Smooth muscle cell (in vitro differentiated cells): ENCODE measurements around the gene PAQR5. TPM values are rescaled to one million over a fixed set of nuclear protein-coding genes. Genes with fewer than 3 reads are reported as not detected.

Experiments used
- DNase-seq: peaks from one replicate; lab custom pipeline; 2025; ENCODE audit not compliant: unreplicated experiment; lab: John Stamatoyannopoulos, UW
- H2AFZ ChIP-seq: fragments of 200-600 bp; sonication (generic); 2 replicates; pipeline ENCODE4 v1.6.0; 2016; ENCODE audit warnings: antibody characterized with exemption, low read depth, mild to moderate bottlenecking
- H3F3A ChIP-seq: fragments of 200-600 bp; sonication (generic); 2 replicates; pipeline ENCODE4 v1.6.0; 2017; ENCODE audit warnings: antibody characterized with exemption, low read depth
- H3K27ac ChIP-seq: fragments of 200-600 bp; sonication (generic); 2 replicates; pipeline ENCODE4 v1.5.1; 2016; ENCODE audit warnings: low read depth, mild to moderate bottlenecking
- H3K27me3 ChIP-seq: fragments of 200-600 bp; sonication (generic); 2 replicates; pipeline ENCODE4 v1.6.1; 2016; ENCODE audit warnings: low read depth, mild to moderate bottlenecking
- H3K36me3 ChIP-seq: fragments of 200-600 bp; sonication (generic); 2 replicates; pipeline ENCODE4 v1.5.1; 2016; ENCODE audit warnings: low read depth
- H3K4me1 ChIP-seq: fragments of 200-600 bp; sonication (generic); 2 replicates; pipeline ENCODE4 v1.5.1; 2016; ENCODE audit warnings: low read depth
- H3K4me2 ChIP-seq: fragments of 200-600 bp; sonication (generic); 2 replicates; pipeline ENCODE4 v1.6.0; 2016; ENCODE audit warnings: mild to moderate bottlenecking
- H3K4me3 ChIP-seq: fragments of 200-600 bp; sonication (generic); 2 replicates; pipeline ENCODE4 v1.5.1; 2016; ENCODE audit warnings: mild to moderate bottlenecking
- H3K79me2 ChIP-seq: fragments of 200-600 bp; sonication (generic); 2 replicates; pipeline ENCODE4 v1.6.0; 2016; ENCODE audit warnings: low read depth, mild to moderate bottlenecking
- H3K9ac ChIP-seq: fragments of 200-600 bp; sonication (generic); 2 replicates; pipeline ENCODE4 v1.6.0; 2016; ENCODE audit warnings: low read depth
- H3K9me3 ChIP-seq: fragments of 200-600 bp; sonication (generic); replicated peaks from 2 replicates; pipeline ENCODE4 v1.5.1; 2016; ENCODE audit warnings: low read depth
- H4K20me1 ChIP-seq: fragments of 200-600 bp; sonication (generic); 2 replicates; pipeline ENCODE4 v1.6.0; 2016; ENCODE audit warnings: low read depth
- WGBS: methylation state at CpG from one replicate; pipeline ENCODE4 v1.1.7; 2016; ENCODE audit warnings: low lambda C conversion rate; 5-methylcytosine and 5-hydroxymethylcytosine counted together
- polyA plus RNA-seq: library from polyadenylated mRNA; unstranded; fragments of >200 nt; fragmentation: Nextera tagmentation; extraction: Ambion mirVana; gene quantifications from 2 replicates; pipeline ENCODE4 v1.2.1, GENCODE V29; 2016
- total RNA-seq: library from RNA; depleted of rRNA; stranded (reverse); fragments of >200 nt; gene quantifications from 2 replicates; pipeline ENCODE4 v1.2.3, GENCODE V29; 2014
- TF ChIP-seq, protein P1 (sequence below): fragments of 200-600 bp; sonication (generic); IDR thresholded peaks from 2 replicates; pipeline ENCODE4 v1.5.1; 2017; ENCODE audit warnings: borderline replicate concordance, mild to moderate bottlenecking, antibody characterized with exemption; ENCODE audit not compliant: insufficient read depth, poor library complexity, severe bottlenecking

Gene PAQR5
- total and polyA plus RNA-seq, 2 experiments from 2014 or later = 1.5 to 1.6 TPM

DNA sequence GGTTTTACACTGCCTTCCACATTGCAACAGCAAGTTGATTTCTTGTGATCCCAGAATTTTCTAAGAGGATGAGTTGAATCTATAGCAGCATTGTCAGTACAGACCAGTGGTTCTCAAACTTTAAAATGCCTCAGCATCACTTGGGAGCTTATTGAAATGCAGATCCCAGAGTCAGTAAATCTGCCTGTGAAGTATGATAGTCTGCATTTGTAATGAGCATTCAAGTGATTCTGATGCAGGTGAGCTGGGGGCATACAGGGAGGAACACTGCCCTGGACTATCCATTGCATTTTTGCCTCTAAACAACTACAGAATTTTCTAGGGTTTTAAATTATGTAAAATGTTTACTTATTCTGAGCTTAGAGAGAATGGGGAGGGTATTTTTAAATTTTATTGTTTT is 27.5 kb upstream of the PAQR5 start:
- H3K79me2 ChIP-seq = no peaks in the 10 kb centered on the region
- H3K36me3 ChIP-seq = no peaks in the 10 kb centered on the region
- no peaks in the 10 kb centered on the region for H3K9me3 ChIP-seq
- TF ChIP-seq, protein P1, sequence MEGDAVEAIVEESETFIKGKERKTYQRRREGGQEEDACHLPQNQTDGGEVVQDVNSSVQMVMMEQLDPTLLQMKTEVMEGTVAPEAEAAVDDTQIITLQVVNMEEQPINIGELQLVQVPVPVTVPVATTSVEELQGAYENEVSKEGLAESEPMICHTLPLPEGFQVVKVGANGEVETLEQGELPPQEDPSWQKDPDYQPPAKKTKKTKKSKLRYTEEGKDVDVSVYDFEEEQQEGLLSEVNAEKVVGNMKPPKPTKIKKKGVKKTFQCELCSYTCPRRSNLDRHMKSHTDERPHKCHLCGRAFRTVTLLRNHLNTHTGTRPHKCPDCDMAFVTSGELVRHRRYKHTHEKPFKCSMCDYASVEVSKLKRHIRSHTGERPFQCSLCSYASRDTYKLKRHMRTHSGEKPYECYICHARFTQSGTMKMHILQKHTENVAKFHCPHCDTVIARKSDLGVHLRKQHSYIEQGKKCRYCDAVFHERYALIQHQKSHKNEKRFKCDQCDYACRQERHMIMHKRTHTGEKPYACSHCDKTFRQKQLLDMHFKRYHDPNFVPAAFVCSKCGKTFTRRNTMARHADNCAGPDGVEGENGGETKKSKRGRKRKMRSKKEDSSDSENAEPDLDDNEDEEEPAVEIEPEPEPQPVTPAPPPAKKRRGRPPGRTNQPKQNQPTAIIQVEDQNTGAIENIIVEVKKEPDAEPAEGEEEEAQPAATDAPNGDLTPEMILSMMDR = no peak
- H3K4me3 ChIP-seq = no peak overlapping the region
- H3K4me2 ChIP-seq = no peak overlapping the region
- H3K4me1 ChIP-seq = peaks cover 6% of the 10 kb centered on the region
- no peak overlapping the region for H3K9ac ChIP-seq
- DNase-seq = no peak
- peaks cover 12% of the 10 kb centered on the region for H3K27me3 ChIP-seq
- H2AFZ ChIP-seq = no peak overlapping the region
- H4K20me1 ChIP-seq = no peaks in the 10 kb centered on the region
- H3F3A ChIP-seq = no peaks in the 10 kb centered on the region
- no peak overlapping the region for H3K27ac ChIP-seq

DNA sequence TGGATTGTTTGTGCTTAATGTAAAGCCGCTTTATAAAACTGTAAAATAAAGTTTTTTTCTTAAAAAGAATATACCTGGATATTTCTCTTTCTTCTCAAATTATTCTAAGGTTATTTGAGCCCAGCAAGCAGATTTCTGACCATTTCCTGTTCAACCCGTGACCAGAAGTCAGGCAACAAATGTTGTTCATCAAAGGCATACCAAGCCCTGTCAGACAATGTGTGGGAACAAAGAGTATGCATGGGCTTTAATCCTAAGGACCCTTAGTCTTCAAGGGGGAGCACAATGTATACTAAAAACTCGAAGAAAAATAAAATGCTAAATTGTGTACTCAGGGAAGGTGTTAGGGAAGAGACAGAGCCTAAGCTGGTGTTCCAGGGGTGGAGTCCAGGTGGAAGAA is 26.6 kb upstream of the PAQR5 start:
- no peaks in the 10 kb centered on the region for H3K79me2 ChIP-seq
- no peak overlapping the region for H2AFZ ChIP-seq
- H3K4me1 ChIP-seq = peaks cover 6% of the 10 kb centered on the region
- H3K36me3 ChIP-seq = no peaks in the 10 kb centered on the region
- H3K4me2 ChIP-seq = no peak overlapping the region
- no peaks in the 10 kb centered on the region for H4K20me1 ChIP-seq
- no peak overlapping the region for H3K9ac ChIP-seq
- peaks cover 12% of the 10 kb centered on the region for H3K27me3 ChIP-seq
- WGBS = 71% methylated on average over 3 of the region's 3 CpGs
- no peaks in the 10 kb centered on the region for H3K9me3 ChIP-seq
- no peak overlapping the region for H3K27ac ChIP-seq
- no peak for DNase-seq
- no peaks in the 10 kb centered on the region for H3F3A ChIP-seq
- H3K4me3 ChIP-seq = no peak overlapping the region
- TF ChIP-seq, protein P1 = no peak

DNA sequence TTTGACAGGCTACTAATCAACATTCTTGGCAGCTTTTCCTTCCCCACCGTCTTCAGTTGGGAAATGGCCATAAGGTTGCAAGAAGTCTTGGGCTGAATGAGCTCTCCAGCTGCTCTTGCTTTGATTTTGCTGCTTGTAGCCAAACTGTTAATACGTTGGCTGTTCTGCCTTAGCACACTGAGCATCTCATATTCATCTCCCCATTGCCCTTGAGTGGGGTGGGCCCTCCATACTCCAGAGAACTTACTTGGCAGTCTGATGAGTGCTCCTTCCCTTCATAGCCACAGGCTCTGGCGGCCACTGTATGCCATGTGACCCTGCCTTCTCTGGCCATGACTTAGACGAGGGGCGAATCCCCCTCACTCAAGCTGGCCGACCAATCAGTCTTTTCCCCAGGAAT is 25.8 kb upstream of the PAQR5 start:
- 94% methylated on average over 6 of the region's 6 CpGs for WGBS
- no peak for DNase-seq
- Histone ChIP-seq H3K27ac (no peak overlapping the region), H3K4me1 (peaks cover 6% of the 10 kb centered on the region), H3K9me3 (no peaks in the 10 kb centered on the region), H2AFZ (no peak overlapping the region), H3K4me3 (no peak overlapping the region), H3K9ac (no peak overlapping the region), H3F3A (no peaks in the 10 kb centered on the region), H3K36me3 (no peaks in the 10 kb centered on the region), H4K20me1 (no peaks in the 10 kb centered on the region), H3K27me3 (peaks cover 12% of the 10 kb centered on the region), H3K4me2 (no peak overlapping the region), H3K79me2 (no peaks in the 10 kb centered on the region)
- TF ChIP-seq, protein P1 = no peak

DNA sequence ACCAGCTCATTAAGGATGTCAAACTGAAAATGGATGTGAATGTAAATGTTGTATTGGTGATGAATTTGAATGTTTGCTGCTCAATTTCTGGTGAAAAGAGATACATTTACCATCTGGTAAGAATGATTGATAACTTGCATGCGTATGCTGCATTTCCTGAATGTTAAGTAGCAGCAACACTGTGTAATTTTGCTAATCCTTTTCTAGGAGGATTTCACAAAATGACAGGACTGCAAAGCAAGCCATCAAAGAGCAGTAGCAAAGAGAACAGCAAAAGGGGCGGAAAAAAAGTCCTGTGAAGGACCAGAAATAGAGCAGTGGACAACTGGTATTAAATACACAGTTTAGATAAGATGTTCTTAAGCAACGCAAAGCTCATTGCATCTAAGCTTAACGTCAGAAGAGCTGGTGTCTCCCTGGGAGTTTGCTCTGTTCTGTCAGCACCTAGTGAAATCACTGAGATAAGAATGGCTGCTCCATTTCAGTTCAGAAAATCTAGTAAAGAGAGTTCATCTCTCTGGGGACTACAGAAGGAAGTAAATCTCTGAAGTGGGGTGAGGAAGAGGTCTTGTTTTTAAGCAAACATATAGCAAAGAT is 23.5 kb upstream of the PAQR5 start:
- H3F3A ChIP-seq = no peaks in the 10 kb centered on the region
- DNase-seq = no peak

More for the DNA sequence above, 23.5 kb upstream of the PAQR5 start:
- H3K9me3 ChIP-seq = no peaks in the 10 kb centered on the region
- no peaks in the 10 kb centered on the region for H3K79me2 ChIP-seq
- no peak overlapping the region for H2AFZ ChIP-seq
- H3K4me1 ChIP-seq = peaks cover 6% of the 10 kb centered on the region
- H3K36me3 ChIP-seq = no peaks in the 10 kb centered on the region
- H3K9ac ChIP-seq = no peak overlapping the region
- 22% methylated on average over 4 of the region's 4 CpGs for WGBS
- H3K27me3 ChIP-seq = peaks cover 12% of the 10 kb centered on the region
- no peak overlapping the region for H3K27ac ChIP-seq
- no peak overlapping the region for H3K4me2 ChIP-seq
- H3K4me3 ChIP-seq = no peak overlapping the region
- TF ChIP-seq, protein P1 = no peak
- no peaks in the 10 kb centered on the region for H4K20me1 ChIP-seq
